GM19043 (cell line): Measurements from ENCODE around the gene RAB20.
"Not testable (repeated sequence)": the region's sequence is repeated elsewhere in the genome, so short reads cannot be mapped to it uniquely, and the experiment has no call there.

Experiments used
- ATAC-seq: cut with Tn5 transposase; IDR thresholded peaks from one replicate; pipeline ENCODE4 v1.9.1; 2021; ENCODE audit warnings: low read depth; ENCODE audit not compliant: unreplicated experiment

The RAB20 gene

DNA sequence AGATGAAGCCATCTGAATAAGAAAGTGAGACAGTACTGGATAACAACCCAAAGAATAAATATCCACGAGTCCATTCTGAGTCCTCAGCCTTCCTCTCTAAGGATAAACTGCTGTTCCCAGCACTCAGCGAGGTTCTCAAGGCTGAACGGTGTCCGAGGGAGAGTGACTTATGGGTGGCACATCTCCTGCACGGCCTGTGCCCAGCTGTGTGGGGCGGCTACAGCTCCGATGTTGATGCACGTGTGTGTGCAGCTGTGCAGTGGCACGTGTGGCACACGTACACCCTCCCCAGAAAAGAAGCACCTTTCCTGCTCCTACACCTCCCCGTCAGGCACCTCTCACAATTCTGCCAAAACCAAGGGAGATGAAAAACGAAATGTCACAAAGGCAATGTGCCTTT is 45.0 kb downstream of the RAB20 start:
- ATAC-seq, result no peak

DNA sequence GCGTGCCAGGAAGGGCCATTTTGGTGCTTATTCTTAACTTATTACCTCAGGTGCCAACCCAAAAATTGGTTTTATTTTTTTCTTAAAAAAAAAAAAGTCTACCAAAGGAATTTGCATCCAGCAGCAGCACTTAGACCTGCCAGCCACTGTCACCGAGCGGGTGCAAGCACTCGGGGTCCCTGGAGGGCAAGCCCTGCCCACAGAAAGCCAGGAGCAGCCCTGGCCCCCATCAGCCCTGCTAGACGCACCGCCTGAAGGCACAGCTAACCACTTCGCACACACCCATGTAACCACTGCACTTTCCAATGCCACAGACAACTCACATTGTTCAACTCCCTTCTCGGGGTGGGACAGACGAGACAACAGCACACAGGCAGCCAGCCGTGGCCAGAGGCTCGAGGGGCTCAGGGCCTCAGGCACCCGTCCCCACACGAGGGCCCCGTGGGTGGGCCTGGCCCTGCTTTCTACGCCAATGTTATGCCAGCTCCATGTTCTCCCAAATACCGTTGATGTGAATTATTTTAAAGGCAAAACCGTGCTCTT is 49.3 kb downstream of the RAB20 start:
- ATAC-seq, result no peak

DNA sequence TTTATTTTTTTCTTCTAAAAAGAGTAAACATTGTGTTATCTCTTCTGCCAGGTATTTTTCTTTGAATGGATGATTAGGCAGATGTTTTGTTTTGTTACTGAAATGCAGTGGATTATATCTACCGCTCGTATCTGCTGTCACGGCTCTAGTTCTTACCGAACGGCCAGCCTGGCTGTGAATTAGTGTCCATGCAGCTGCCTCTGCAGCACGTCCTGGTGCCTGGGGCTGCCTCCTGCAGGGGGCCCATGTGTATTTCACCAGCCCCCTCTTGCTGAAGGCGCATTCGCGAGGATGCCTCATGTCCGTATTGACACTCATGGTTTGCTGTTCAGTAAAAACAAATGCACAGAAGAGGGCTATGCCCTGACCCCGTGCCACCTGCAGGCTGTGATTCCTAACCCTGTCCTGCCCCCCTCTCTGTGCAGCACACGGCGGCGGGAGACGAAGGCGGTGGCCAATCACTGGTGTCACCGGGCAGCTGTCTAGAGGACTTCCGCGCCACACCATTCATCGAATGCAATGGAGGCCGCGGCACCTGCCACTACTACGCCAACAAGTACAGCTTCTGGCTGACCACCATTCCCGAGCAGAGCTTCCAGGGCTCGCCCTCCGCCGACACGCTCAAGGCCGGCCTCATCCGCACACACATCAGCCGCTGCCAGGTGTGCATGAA is 49.9 kb downstream of the RAB20 start:
- no peak for ATAC-seq

DNA sequence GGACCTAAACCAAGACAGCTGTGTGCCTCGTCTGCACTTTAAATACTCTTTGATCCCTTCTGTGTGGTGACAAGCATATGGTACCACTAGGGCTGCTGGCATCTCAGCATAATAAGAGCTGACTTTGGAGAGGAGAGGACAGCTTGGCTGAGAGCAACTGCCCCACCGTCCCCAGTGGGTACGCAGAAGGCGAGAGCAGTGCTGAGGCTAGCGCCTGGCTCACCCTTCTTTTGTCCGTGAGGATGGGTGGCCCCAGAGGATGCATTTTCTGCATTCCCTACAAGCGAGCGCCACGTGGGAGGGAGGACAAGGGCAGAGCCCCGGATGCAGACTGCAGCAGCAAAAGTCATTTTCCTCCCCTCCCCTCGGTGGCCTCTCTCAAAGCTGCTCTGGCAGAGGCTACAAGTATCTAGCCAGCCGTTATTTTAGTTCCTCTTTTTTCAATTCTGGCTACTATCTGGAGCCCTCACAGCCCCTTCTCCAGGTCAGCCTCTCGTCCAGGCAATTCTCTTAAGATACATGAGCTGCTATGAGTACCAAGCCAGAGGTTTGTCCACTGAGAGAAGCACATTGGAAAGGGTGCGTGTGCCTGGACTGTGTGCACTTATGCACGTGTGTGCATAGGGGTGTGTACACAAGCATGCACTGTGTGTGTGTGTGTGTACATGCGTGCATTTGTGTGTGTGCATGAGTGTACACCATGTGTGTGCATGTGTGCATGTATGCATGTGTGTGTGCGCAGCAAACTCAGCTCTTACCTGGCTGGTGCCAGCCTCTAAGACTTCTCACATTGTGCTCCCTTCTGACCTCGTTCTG is 51.3 kb downstream of the RAB20 start:
- no peak for ATAC-seq

DNA sequence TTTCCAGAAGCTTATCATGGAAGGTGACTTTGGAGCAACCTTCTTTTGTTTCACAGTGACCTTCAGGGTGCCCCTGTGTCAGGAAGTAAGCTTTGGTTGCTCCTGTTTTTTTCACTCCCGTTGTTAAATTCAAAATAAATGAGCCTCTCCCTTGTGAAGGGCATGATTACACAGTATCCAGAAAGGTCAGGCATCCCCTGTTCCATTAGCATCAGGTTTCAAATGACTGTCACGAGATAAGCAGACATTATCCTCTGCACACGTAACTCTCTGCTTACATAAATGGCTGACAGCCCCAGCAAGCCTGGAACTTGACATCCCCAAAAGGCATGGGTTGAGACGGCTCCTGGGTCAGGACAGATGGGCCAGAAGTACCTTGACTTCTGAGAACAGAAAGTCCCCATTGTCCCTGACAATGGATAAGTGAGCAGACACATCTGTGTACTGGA is 52.0 kb downstream of the RAB20 start:
- ATAC-seq, result no peak

DNA sequence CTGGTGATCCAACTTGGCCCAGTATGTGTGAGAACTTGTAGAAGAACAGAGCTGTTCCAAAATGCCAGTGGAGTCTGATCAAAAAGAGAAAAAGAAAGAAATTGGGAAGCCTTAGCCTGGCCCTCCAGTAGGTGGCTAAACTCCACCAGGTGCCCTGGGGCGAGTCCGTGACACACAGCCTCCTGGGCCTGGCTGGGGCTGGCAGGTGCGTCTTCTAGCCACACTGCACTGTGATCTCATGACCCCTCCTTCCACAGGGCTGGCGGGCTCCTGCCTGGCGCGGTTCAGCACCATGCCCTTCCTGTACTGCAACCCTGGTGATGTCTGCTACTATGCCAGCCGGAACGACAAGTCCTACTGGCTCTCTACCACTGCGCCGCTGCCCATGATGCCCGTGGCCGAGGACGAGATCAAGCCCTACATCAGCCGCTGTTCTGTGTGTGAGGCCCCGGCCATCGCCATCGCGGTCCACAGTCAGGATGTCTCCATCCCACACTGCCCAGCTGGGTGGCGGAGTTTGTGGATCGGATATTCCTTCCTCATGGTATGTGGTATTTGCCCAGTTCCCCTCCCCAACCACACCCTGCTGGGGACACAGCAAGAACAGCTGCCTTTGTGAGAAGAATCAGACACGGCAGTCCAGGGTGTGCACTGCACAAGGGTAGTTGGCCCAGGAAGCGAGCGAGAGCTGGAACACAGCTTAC is 53.7 kb downstream of the RAB20 start:
- no peak for ATAC-seq

DNA sequence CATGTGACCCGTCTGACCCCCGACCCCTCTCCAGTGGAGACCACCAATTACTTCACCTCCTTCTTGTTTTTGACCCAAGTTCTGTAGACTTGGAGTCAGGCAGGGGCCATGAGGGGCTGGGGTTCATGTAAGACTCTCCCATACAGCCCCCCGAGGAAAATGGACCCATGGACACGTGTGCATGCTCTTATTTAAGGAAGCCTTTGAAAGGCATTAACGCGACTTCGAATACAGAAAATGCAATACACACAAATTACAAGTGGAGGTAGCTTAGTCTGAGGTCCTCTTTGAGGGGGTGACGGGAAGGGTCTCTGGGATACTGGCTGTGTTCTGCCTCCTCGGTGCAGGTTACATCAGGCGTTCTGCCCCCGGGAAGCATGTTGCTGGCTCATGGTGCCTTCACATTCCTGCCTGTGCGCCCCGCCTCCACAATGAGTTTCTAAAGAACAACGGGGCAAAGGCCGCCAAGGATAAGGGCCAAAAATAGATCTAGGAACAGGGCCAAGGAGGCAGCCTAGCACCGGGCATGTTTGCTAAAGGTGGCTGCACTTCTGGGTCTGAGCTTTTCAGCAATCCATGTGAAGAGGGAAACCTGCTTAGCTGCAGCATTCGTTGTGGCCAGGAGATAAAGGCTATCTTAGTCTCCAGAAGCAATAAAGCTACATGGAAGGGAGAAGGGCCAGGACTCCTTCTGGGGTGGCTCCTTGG is 54.5 kb downstream of the RAB20 start:
- no peak for ATAC-seq

DNA sequence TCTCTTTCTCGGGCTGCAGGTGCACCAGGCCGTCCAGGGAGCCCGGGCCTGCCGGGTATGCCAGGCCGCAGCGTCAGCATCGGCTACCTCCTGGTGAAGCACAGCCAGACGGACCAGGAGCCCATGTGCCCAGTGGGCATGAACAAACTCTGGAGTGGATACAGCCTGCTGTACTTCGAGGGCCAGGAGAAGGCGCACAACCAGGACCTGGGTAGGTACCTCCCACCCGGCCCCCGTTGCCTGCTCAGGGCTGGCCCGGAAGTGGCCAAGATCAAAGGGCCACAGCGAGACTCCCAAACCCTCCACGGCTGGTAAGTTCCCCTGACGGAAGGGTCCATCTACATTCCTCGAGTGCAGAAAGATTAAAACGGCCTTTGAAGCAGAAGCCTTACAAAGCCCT is 55.1 kb downstream of the RAB20 start:
- no peak for ATAC-seq

DNA sequence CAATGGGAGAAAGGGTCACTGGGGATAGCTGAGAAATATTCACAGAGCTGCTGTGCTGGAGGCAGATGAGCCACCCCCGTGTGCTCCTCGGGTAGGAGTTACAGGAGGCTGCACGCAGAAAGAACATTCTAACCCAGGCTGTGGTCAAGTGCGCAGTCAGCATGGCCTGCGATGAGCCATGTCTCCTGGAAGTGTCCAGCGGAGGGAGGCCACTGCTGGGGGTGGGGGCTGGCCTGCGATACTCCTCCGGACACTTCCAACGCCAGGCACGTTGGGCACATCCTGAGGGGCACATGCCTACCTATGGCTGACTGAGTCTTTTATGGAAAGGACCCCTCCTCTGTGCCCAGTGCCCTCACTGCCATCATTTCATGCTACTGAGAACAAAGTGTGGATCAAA is 55.9 kb downstream of the RAB20 start:
- no peak for ATAC-seq

DNA sequence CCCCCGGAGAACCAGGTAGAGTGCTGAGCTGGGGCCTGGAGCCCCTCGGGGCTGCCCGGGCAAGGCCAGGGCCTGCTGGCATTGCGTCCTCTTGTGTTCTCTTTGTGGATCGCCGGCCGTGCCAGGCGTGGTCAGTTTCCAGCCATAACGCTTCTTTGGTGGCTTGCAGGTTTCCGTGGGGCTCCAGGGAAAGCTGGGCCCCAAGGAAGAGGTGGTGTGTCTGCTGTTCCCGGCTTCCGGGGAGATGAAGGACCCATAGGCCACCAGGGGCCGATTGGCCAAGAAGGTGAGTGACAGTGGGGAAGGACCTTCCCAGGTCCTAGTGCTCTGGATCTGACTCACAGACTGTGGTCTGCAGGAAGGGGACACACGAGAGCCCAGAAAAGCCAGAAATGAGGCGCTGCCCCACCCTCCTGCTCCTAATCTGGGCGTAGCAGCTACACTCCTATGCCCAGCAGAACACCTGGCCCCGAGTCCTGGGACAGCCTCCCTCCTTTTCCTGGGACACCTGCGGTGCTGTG is 57.5 kb downstream of the RAB20 start:
- ATAC-seq, result no peak

DNA sequence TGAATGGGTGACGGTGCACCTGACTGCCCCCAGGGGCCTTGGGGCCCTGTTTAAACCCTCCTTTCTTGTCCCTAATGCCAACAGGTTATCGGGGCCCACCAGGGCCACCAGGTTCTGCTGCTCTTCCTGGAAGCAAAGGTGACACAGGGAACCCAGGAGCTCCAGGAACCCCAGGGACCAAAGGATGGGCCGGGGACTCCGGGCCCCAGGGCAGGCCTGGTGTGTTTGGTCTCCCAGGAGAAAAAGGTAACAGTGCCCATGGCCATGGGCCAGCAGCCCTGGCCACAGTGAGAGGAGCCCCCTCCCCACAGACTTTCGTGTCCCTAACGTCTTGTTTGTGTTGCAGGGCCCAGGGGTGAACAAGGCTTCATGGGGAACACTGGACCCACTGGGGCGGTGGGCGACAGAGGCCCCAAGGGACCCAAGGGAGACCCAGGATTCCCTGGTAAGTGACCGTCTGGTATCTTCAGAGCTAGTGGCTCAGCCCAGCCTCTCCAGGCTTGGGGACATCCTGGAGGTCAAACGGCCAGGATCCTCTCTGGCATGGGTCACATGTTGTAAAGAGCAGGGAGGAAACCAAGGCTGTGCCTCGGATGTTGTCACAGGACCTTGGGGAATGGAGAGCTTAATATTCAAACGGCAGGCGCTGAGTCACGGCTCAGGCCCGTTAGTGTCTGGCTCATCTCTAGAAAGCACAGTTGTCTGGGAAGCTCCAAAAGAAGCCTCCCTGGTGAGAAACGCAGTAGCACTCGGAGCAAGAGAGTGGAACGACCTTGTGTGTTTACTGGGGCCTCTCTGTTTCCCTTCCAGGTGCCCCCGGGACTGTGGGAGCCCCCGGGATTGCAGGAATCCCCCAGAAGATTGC is 58.3 kb downstream of the RAB20 start:
- ATAC-seq, result no peak

DNA sequence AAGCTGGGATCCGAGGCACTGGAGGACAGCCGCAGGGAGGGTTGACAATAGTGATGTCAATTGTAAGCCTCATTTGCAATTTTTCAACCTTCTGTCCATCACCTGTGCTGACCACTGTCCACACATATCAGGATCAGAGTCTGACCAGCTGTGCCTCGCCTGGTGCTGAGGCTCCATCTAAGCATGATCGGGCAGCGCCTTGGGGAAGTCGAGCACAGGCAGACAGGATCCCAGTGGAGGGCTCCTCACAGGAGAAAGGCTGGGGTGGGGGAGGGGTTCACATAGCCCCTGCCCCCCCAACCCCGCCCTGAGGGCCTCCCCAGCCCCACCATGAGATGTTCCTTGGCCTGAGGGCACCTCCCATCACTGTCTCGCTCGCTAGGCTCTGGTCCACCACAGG is 60.3 kb downstream of the RAB20 start:
- no peak for ATAC-seq

DNA sequence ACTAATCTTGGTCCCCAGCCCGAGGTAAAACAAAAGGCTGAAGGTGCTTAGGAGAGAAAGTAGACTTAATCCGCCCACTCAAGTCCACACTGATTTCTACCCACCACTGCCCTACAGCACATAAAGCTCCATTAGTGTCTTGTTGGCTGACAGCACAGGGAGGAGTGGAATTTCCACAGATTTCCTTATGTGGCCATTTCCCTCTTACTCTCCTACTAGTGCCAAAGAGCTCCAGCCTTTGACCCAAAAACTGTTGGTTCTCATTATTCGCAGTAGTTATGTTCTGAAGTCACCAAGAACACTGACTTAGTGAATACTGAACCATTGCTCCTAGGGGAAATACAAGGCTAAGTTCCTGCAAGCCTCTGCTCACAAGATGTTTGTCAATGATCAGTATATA is 61.2 kb downstream of the RAB20 start:
- no peak for ATAC-seq

DNA sequence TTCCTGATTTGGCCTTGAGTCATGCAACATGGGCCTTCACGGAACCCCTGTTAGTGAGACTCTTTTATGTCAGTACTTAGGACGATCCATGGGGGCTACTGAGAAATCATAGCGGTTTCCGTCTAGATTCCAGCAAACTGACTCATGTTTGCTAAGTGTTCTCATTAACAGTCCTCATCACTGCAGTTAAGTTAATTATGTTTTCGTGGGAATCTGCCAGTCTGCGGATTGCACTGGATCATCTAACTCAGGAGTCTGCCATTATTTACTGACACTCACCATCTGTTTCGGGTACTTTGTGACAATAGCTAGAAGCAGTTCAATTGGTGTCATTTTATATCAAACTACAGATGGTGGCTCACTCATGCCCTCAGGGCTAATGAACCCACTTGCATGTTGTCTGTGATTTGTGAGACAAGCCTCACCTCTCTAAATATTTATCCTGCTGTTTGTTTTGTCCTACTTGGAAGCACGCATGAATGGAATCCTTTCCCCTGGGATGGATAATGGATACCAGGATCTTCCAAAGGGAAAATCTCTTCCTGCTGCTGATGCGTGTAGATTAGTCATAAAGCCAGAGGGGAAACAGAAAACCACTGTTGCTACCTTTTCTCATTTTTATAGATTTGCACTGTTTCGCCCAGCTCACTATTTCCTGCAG is 61.8 kb downstream of the RAB20 start:
- ATAC-seq, result no peak

DNA sequence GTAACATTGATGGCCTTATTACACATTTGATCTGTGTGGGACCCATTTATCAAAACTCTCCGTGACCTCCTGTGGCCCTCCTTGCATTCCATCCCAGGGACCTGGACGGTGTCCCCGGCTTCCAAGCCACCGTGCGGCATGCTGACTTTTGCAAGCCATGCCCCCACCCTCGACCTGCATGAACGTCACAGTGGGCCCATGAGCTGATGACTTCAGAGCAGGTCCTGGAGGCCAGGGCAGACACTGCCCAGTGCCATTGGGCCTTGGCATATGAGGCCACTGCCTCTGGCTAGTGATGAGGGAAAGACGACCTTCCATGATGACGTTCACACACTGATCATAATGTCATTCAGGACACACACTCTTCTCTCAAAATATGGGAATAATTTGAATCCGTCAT is 62.8 kb downstream of the RAB20 start:
- ATAC-seq, result no peak

DNA sequence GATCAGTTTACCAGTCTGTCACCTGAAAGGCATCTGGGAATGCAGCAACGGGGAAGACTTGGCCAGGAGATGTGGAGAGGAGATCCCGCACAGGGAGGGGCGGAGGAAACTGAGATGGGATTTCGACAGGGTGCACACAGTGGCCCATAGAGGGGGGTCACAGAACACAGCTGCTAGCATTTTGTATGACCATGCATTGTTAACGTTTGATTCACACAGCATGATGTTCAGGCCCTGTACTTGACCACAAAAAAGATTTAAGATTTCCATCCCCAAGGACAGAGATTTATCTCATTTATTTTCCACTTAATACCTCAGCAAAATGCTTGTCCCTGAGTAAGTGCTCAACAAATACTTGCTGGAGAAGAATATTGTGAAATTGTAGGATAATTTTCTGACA is 63.2 kb downstream of the RAB20 start:
- ATAC-seq, result no peak

DNA sequence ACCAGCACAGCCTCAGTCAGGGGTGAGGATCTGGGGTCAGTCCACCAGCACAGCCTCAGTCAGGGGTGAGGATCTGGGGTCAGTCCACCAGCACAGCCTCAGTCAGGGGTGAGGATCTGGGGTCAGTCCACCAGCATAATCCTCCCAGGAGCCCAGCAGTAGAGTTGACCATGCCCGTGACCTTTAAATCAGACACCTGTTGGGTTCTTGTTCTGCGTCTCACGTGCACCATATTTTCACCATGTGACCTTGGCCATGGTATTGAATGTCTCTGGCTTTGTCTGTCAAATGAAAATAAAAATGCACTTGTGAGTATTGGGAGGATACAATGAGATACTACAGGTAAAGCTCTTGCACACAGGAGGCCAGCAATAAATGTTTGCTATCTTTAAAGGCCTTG is 63.6 kb downstream of the RAB20 start:
- ATAC-seq, result not testable (repeated sequence)

DNA sequence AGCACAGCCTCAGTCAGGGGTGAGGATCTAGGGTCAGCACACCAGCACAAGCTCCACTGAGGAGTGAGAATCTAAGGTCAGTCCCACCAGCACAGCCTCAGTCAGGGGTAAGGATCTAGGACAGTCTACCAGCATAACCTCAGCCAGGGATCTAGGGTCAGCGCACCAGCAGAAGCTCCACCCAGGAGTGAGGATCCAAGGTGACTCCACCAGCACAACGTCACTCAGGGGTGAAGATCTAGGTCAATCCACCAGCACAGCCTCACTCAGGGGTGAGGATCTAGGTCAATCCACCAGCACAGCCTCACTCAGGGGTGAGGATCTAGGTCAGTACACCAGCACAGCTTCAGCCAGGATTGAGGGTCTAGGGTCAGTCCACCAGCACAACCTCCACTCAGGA is 64.5 kb downstream of the RAB20 start:
- ATAC-seq, result no peak

DNA sequence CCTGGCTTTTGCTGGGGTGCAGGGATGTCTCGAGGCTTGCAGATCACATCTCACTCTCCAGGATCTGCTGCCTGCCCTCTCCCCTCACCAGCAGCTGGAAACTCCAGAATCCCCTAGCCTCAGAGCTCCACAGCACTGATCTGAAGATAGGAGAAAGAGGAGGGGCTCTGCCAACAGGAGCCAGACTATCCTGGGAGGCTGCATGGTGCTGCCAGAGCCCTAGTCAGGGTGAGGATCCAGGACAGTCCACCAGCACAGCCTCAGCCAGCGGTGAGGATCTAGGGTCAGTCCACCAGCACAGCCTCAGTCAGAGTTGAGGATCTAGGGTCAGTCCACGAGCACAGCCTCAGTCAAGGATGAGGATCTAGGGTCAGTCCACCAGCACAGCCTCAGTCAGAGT is 65.2 kb downstream of the RAB20 start:
- ATAC-seq, result no peak
